Endothelial cell (in vitro differentiated cells): ENCODE results near the gene PRPH. TPM values are rescaled to one million over a fixed set of nuclear protein-coding genes. Genes with fewer than 3 reads are reported as not detected.

Experiments
- DNase-seq: peaks from one replicate; pipeline ENCODE4 v3.0.0; 2021; ENCODE audit warnings: low spot score
- H3K27ac Mint-ChIP-seq: one replicate; pipeline ENCODE4 v1.8.0; 2021; ENCODE audit warnings: mixed read lengths, inconsistent platforms; ENCODE audit not compliant: unreplicated experiment
- H3K27me3 Mint-ChIP-seq: one replicate; pipeline ENCODE4 v1.8.0; 2021; ENCODE audit warnings: mild to moderate bottlenecking, moderate library complexity, mixed read lengths, inconsistent platforms; ENCODE audit not compliant: unreplicated experiment
- H3K36me3 Mint-ChIP-seq: one replicate; pipeline ENCODE4 v1.8.0; 2021; ENCODE audit warnings: mild to moderate bottlenecking, low read depth, mixed read lengths, inconsistent platforms; ENCODE audit not compliant: unreplicated experiment
- H3K4me1 Mint-ChIP-seq: one replicate; pipeline ENCODE4 v1.8.0; 2021; ENCODE audit warnings: mild to moderate bottlenecking, mixed read lengths, inconsistent platforms; ENCODE audit not compliant: unreplicated experiment
- H3K4me3 Mint-ChIP-seq: one replicate; pipeline ENCODE4 v1.8.0; 2021; ENCODE audit warnings: mild to moderate bottlenecking, mixed read lengths, inconsistent platforms; ENCODE audit not compliant: unreplicated experiment
- H3K9me3 Mint-ChIP-seq: one replicate; pipeline ENCODE4 v1.8.0; 2021; ENCODE audit warnings: mixed read lengths, inconsistent platforms; ENCODE audit not compliant: unreplicated experiment
- total RNA-seq: library from RNA; stranded (reverse); fragmentation: NEBNext Ultra II Directional; extraction: Animal tissue kit (Norgen Biotek cat#: 25700); gene quantifications from one replicate; pipeline ENCODE4 v1.2.1, GENCODE V29; 2021; ENCODE audit not compliant: unreplicated experiment
- TF ChIP-seq, protein P1 (sequence below): fragments of 200-600 bp; sonication (generic); IDR thresholded peaks from one replicate; pipeline ENCODE4 v1.5.0; 2021; ENCODE audit warnings: antibody characterized with exemption; ENCODE audit not compliant: unreplicated experiment

The PRPH gene
- total RNA-seq, 1 donor from 2014 or later: not detected

DNA sequence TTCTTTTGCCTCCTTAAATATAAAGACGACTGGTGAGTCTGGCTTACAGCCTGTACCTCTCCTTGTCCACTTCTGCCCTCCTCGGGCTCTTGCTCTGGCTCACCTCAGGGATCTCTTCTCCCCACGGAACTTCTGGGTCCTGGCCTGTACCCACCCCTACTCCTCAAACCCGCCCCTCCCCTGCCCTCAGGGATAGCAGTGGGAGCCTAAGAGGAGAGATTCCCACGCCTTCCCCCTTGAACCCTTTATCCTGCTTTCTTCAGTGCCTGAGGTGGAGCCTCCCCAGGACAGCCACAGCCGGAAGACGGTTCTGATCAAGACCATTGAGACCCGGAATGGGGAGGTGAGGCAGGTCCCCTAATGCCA is 2.7 kb downstream of the PRPH start:
- Mint-ChIP-seq H3K4me3 (no peak overlapping the region), H3K27me3 (peaks cover 28% of the 10 kb centered on the region), H3K36me3 (no peaks in the 10 kb centered on the region), H3K4me1 (peaks cover 4% of the 10 kb centered on the region), H3K9me3 (no peaks in the 10 kb centered on the region), H3K27ac (no peak overlapping the region)
- no peak for DNase-seq
- TF ChIP-seq, protein P1, sequence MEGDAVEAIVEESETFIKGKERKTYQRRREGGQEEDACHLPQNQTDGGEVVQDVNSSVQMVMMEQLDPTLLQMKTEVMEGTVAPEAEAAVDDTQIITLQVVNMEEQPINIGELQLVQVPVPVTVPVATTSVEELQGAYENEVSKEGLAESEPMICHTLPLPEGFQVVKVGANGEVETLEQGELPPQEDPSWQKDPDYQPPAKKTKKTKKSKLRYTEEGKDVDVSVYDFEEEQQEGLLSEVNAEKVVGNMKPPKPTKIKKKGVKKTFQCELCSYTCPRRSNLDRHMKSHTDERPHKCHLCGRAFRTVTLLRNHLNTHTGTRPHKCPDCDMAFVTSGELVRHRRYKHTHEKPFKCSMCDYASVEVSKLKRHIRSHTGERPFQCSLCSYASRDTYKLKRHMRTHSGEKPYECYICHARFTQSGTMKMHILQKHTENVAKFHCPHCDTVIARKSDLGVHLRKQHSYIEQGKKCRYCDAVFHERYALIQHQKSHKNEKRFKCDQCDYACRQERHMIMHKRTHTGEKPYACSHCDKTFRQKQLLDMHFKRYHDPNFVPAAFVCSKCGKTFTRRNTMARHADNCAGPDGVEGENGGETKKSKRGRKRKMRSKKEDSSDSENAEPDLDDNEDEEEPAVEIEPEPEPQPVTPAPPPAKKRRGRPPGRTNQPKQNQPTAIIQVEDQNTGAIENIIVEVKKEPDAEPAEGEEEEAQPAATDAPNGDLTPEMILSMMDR: no peak

DNA sequence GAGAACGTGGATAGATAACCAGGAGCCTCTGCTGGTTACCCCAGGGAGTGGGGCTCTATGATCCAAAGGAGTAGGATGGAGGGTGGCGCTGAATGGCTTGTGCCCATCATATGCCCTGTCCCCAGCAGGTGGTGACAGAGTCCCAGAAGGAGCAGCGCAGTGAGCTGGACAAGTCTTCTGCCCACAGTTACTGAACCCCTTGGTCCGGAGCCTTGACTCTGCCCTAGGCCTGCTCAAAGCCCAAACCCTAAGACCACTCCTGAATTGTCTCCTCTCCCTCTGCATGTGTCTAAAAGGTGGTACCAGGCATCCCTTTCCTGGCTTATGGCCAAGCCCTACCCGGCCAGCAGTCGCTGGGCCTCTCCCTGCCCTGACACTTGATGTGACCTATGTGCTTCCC is 3.2 kb downstream of the PRPH start:
- H3K27me3 Mint-ChIP-seq: peaks cover 26% of the 10 kb centered on the region
- TF ChIP-seq, protein P1: no peak
- peaks cover 4% of the 10 kb centered on the region for H3K4me1 Mint-ChIP-seq
- H3K27ac Mint-ChIP-seq: no peak overlapping the region
- no peak for DNase-seq
- no peaks in the 10 kb centered on the region for H3K36me3 Mint-ChIP-seq
- H3K4me3 Mint-ChIP-seq: no peak overlapping the region
- H3K9me3 Mint-ChIP-seq: no peaks in the 10 kb centered on the region

DNA sequence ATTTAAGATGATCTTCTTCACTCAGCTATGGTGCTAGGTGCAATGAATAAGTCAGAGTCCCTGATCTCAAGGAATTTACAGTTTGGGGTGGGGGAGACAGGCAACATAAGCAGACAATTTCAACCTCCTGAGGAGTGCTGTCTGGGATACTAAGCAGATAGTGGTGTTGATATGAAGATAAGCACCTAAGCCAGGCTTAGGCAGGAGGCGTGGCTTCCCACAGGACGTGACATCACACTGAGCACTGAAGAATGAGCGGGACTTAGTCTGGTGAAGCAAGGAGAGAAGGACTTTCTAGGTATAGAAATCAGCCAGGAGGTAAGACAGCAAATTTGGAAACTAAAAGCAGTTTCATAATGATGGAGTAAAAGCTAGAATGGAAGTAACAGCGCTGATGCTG is 6.8 kb downstream of the PRPH start:
- no peak for DNase-seq
- Mint-ChIP-seq H3K4me3 (no peak overlapping the region), H3K27ac (no peak overlapping the region), H3K9me3 (no peaks in the 10 kb centered on the region), H3K4me1 (no peaks in the 10 kb centered on the region), H3K36me3 (no peaks in the 10 kb centered on the region), H3K27me3 (peaks cover 11% of the 10 kb centered on the region)
- TF ChIP-seq, protein P1: no peak

DNA sequence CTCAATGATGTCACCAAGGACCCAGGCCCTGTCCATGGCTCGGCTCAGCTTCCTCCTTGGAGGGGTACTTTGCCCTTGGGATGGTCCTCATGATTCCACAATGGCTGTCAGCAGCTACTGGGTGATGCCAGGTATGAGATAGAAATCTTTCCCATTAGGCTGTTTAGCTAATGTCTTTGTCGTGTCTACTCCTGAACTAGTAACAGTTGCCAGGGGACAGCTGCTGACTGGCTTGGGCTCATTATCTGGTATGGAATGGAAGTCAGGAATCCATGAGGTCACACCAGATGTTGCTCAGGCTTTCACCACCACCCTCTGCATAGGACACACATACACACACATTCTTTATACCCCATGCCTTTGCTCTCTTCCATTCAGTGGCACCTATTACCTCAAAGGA is 9.2 kb downstream of the PRPH start:
- no peak for DNase-seq
- Mint-ChIP-seq H3K27me3 (peaks cover 3% of the 10 kb centered on the region), H3K9me3 (no peaks in the 10 kb centered on the region), H3K4me1 (no peaks in the 10 kb centered on the region), H3K27ac (no peak overlapping the region), H3K4me3 (no peak overlapping the region), H3K36me3 (no peaks in the 10 kb centered on the region)
- TF ChIP-seq, protein P1: no peak

DNA sequence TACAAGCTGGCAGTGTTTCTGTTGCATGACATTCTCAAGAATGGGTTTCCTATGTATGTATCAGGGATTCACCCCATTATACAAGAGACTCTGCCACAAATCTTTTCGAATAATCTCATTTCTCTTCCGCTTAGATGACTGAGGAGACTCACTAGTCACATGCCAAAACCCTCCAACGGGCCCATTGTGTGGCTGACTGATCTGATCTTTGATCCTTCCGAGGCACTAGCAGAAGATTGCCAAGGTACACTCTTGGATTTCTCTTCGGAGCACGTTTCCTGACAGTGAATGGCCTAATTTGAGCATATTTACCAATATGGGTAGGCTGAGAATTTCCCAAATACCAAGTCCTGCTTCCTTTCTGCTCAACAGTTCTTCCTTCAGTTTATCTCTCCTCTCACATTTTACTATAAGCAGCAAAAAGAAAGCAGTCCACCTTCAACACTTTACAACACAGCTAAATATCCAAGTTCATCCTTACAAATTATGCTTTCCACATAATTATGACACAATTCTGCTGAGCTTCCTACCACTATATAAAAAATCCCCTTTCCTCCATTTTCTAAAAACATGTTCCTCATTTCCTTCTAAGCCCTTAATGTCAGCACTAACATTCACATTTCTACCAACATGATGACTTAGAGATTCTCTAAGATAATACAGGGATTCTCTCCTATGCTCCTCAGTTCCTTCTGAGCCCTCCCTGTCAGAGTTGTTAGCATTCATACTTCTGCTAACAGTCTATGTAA is 11.0 kb downstream of the PRPH start:
- H3K27ac Mint-ChIP-seq: no peak overlapping the region
- H3K27me3 Mint-ChIP-seq: peaks cover 5% of the 10 kb centered on the region
- H3K9me3 Mint-ChIP-seq: no peaks in the 10 kb centered on the region
- TF ChIP-seq, protein P1: no peak
- H3K4me3 Mint-ChIP-seq: no peak overlapping the region
- no peak for DNase-seq
- no peaks in the 10 kb centered on the region for H3K36me3 Mint-ChIP-seq
- H3K4me1 Mint-ChIP-seq: no peaks in the 10 kb centered on the region
